ENCODE results near the gene TMEM121.

GRCh38 chr14:105481886-105482457 lies 44.4 kb upstream of the TMEM121 start:
- TF ChIP-seq CTCF (IDR thresholded peaks at IDR 0.05; ENCODE audit: low read depth, low read length, missing input control) (peak; percentile 11), TAF1 (conservative IDR thresholded peaks at IDR 0.05) (no peak), JUND (IDR thresholded peaks at IDR 0.05) (no peak), RAD21 (IDR thresholded peaks at IDR 0.05) (peak; percentile 19 to 26), YY1 (IDR thresholded peaks at IDR 0.05) (no peak), HNF4G (IDR thresholded peaks at IDR 0.05) (no peak), GABPA (IDR thresholded peaks at IDR 0.05 in 1 of 2, conservative IDR thresholded peaks at IDR 0.05 in 1 of 2) (peak in 1 of 2 donors; percentile 38), FOXA1 (IDR thresholded peaks at IDR 0.05) (peak; percentile 12), ATF3 (IDR thresholded peaks at IDR 0.05) (no peak), MAX (IDR thresholded peaks at IDR 0.05) (no peak), SP1 (IDR thresholded peaks at IDR 0.05) (peak; percentile 59), ZBTB33 (IDR thresholded peaks at IDR 0.05) (no peak), REST (IDR thresholded peaks at IDR 0.05) (peak; percentile 55)
